ENCODE measurements around the gene BMP2K.

The BMP2K gene

DNA sequence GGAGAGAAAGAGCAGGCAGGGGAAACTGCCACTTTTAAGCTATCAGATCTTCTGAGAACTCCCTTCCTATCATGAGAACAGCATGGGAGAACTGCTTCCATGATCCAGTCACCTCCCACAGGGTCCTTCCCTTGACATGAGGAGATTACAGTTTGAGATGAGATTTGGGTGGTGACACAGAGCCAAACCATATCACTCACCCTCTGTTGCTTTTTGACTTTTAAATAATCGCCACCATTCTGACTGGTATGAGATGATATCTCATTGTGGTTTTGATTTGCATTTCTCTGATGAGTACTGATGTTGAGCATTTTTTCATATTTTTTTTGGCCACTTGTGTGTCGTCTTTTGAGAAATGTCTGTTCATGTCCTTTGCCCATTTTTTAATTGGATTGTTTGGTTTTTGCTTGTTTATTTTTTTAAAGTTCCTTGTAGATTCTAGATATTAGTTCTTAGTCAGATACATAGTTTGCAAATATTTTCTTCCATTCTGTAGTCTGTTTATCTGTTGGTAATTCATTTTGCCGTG is 169.6 kb downstream of the BMP2K start:
- H3K4me1 Mint-ChIP-seq = no peaks in the 10 kb centered on the region
- no peak overlapping the region for H3K4me3 Mint-ChIP-seq
- H3K27ac Mint-ChIP-seq = no peak overlapping the region
- no peaks in the 10 kb centered on the region for H3K9me3 Mint-ChIP-seq
- peaks cover 12% of the 10 kb centered on the region for H3K27me3 Mint-ChIP-seq
- no peaks in the 10 kb centered on the region for H3K36me3 Mint-ChIP-seq

DNA sequence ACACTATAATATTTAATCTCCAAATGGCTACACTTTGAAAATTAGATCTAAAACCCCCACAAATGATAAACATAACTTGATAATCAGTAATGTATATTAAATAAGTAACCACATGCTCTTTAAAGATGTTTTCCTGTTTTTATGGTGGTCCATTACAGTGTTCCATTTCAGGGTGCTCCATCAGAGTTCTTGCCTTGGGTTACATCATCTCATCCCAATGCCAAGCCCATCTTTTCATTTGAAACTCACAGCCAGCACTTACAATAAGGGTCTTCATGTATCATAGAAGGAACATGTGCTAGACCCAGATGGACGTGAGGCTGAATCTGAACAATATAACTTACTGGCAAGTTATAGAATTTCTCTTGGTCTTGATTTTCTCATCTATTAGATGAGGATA is 173.6 kb downstream of the BMP2K start:
- Mint-ChIP-seq H3K27me3 (peaks cover 10% of the 10 kb centered on the region), H3K36me3 (no peaks in the 10 kb centered on the region), H3K27ac (no peak overlapping the region), H3K4me1 (no peaks in the 10 kb centered on the region), H3K9me3 (no peaks in the 10 kb centered on the region), H3K4me3 (no peak overlapping the region)

DNA sequence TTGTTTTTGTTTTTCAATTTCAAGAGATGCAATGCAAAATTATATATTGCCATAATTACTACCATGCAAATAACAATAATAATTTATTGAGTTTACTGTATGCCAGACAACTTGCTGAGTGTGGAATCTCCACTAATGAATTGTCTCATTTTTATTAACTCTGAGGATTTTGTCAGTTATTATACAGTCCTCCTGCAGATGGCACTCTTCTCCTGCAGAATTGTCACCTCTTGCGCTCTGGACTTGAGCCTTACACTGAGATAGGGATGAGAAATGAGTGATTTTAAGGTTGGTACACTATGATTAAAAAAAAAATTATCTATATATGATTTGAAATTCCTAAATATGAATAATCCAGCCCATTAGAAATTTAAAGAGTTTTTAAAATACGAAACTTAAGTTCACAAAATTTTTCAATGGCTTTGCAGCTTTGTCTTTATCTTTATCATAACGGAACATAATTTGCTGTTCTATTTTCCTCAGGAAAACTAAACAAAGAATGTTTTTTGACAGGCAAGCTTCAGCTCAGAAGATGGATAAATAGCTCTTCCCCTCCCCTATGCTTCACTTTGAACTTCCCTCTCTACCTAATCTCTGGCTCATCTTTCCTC is 175.8 kb downstream of the BMP2K start:
- Mint-ChIP-seq H3K27me3 (peaks cover 10% of the 10 kb centered on the region), H3K27ac (no peak overlapping the region), H3K9me3 (no peaks in the 10 kb centered on the region), H3K4me1 (no peaks in the 10 kb centered on the region), H3K36me3 (no peaks in the 10 kb centered on the region), H3K4me3 (no peak overlapping the region)

DNA sequence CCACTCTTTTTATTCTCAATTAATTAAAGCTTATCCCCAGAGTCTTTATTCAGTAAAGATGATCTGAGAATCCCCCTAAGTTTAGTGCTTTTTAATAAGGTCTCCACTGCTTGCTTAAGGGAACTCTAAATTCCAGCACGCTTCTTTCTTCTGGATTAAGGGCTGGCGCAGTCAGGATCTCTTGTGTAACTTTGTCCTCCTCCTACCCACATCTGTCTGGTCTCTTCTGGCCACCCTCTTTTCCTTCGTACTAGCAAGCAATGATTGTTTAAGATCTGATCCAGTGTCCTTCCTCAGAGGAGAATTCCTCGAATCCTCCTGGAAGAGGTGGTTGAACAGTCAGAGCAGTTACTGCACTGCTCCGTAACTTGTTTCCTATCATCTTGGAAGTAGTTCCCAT is 177.1 kb downstream of the BMP2K start:
- Mint-ChIP-seq H3K4me1 (no peaks in the 10 kb centered on the region), H3K36me3 (no peaks in the 10 kb centered on the region), H3K27me3 (peaks cover 5% of the 10 kb centered on the region), H3K27ac (no peak overlapping the region), H3K4me3 (no peak overlapping the region), H3K9me3 (no peaks in the 10 kb centered on the region)

DNA sequence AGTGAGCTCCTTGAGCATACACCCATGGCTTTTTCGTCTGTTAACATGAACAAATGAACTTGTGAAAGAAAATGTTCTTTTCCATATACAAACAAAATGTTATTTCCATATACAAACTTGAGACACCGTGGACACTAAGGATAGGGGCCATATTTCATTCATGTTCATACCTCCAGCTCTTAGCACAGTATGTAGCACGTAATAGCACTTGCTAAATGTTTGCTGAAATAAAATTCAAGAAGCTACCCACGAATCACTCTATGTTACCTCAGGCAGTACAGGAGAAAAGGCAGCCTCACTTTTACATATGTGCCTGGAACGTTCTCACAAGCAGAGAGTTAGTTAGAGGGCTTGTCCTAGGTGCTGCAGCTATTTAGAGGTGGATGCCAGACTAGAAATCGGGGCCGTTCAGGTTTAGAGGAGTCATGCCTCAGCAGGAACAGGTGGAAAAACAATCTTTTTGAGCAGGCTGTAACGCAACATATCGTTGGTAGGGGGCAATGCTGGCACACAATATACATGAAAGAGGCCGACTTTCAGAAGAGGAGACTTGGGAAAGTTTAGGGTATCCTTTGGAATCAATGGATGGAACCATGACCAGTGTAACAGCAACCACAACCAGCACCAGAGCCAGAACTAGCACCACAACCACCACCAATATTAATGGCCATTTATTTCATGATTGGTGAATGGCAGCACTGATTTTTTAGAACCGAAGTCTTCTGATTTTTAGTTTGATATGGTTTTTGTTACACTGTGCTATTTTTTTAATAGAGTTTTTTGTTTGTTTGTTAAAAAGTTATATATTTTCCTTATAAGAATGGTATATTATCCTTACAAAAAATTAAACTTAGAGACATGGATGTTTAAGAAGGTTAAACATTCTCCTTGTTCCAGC is 177.9 kb downstream of the BMP2K start:
- H3K4me1 Mint-ChIP-seq = no peaks in the 10 kb centered on the region
- no peak overlapping the region for H3K27ac Mint-ChIP-seq
- H3K4me3 Mint-ChIP-seq = no peak overlapping the region
- H3K36me3 Mint-ChIP-seq = no peaks in the 10 kb centered on the region
- no peaks in the 10 kb centered on the region for H3K9me3 Mint-ChIP-seq
- H3K27me3 Mint-ChIP-seq = peaks cover 4% of the 10 kb centered on the region

DNA sequence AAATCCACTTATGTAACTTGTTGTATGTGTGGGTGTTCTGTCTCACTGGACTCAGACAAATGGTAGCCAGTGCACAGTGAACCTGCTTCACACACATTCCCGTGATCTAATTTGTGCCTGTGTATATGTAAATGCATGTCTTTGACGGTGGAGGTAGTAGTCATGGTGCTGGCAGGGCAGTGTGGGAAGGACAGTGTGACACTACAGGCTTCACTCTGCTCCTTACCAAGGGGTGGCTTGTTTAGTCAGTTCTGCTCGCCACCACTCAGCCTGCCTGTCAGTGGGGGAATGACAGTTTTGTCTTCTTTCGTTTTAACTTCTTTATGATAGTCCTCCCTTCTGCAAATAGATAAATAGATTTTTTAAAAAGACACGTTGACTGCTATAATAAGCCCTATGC is 180.8 kb downstream of the BMP2K start:
- H3K36me3 Mint-ChIP-seq = no peaks in the 10 kb centered on the region
- no peak overlapping the region for H3K27ac Mint-ChIP-seq
- no peaks in the 10 kb centered on the region for H3K4me1 Mint-ChIP-seq
- no peak overlapping the region for H3K4me3 Mint-ChIP-seq
- H3K27me3 Mint-ChIP-seq = peaks cover 2% of the 10 kb centered on the region
- H3K9me3 Mint-ChIP-seq = no peaks in the 10 kb centered on the region

DNA sequence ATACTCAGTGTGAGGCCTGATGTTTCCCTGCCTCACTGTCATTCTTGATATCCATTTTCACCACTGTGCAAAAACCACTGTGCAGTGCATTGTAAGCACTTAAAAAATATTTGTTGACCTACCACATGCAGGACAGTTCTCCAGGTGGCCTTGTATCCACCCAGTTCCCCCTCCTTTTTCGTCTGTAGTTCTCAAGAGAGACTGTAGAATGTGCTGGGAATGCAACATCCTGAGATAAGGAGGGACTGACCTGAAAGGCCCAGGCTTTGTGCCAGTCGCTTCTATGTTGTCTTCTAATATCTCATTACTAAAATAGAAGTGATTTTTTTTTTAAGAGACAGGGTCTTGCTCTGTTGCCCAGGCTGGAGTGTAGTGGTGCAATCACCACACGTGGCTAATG is 184.8 kb downstream of the BMP2K start:
- no peak overlapping the region for H3K4me3 Mint-ChIP-seq
- peaks cover 2% of the 10 kb centered on the region for H3K27me3 Mint-ChIP-seq
- no peaks in the 10 kb centered on the region for H3K4me1 Mint-ChIP-seq
- H3K36me3 Mint-ChIP-seq = no peaks in the 10 kb centered on the region
- H3K9me3 Mint-ChIP-seq = no peaks in the 10 kb centered on the region
- H3K27ac Mint-ChIP-seq = no peak overlapping the region

Data from activated naive CD4-positive, alpha-beta T cell treated with anti-CD3 and anti-CD28 coated beads, Interleukin-2, amount 50 U/mL, for 24 hours (primary cell).